ENCODE data around the gene SCFD2. TPM values are rescaled to one million over a fixed set of nuclear protein-coding genes. Genes with fewer than 3 reads are reported as not detected.

The SCFD2 gene
- total and polyA plus RNA-seq, 2 donors (not counting 3 experiments of a cell fraction or from before 2014, with no cell fraction given): 12.3 to 22.8 TPM

DNA sequence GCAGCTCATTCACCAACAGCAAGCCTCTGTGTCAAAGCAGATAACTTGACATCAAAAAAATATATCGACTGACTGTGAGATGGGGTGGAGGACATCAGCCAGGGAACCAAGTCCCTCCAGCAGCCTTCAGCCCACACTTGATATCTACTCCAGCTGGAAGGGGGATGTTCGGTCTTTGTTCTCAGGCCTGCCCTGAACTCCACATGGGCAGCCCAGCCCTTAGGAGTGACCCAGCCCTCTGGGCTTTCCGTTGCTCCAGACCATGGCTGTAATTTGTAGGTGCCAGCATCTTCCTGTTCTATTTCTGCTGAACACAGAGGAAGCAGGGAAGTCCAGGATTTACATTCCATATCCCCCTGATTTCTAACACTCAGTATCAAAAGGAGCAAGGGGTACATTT lies 486.4 kb downstream of the SCFD2 start:
- no peaks in the 10 kb centered on the region for H3K9me3 ChIP-seq (replicated peaks; ENCODE audit: control insufficient read depth, insufficient read depth, low read length)
- H3K4me3 ChIP-seq (replicated peaks in 1 of 3; ENCODE audit: insufficient read depth in 1 of 3, low read depth in 1 of 3, low read length in 3 of 3): no peak overlapping the region
- no TSS peak for BruUV-seq (replicated peaks)
- no peaks in the 10 kb centered on the region for H3K9me1 ChIP-seq (replicated peaks; ENCODE audit: control insufficient read depth, extremely low read depth, insufficient read depth, low read length)
- POLR2A ChIA-PET: no interaction called here
- dilution Hi-C loops (cut with MboI; ENCODE audit: extremely low pct_ligation_motif_present, low sequenced_read_pairs): no loop called here
- no peak for DNase-seq (ENCODE audit: low read depth, low spot score)
- no peak overlapping the region for H3K4me2 ChIP-seq (ENCODE audit: insufficient read depth, low read length)
- no peaks in the 10 kb centered on the region for H3K79me2 ChIP-seq (ENCODE audit: control insufficient read depth, insufficient read depth, low read length)
- no peak overlapping the region for H2AFZ ChIP-seq (ENCODE audit: low read depth, low read length)
- H3K4me1 ChIP-seq (ENCODE audit: control insufficient read depth, extremely low read depth, insufficient read depth, low read length): no peaks in the 10 kb centered on the region
- no peaks in the 10 kb centered on the region for H4K20me1 ChIP-seq (replicated peaks; ENCODE audit: control insufficient read depth, extremely low read depth, insufficient read depth, low read length)
- H3K27ac ChIP-seq (ENCODE audit: insufficient read depth, low read depth, low read length): no peak overlapping the region
- H3K27me3 ChIP-seq (ENCODE audit: control insufficient read depth in 2 of 2, insufficient read depth in 2 of 2, low read length in 2 of 2): no peaks in the 10 kb centered on the region
- intact Hi-C loops (cut with micrococcal nuclease): no loop called here
- FAIRE-seq: no peak
- no peak overlapping the region for H3K9ac ChIP-seq (replicated peaks; ENCODE audit: extremely low read depth, insufficient read depth, low read length)
- CTCF ChIA-PET: no interaction called here
- TF ChIP-seq, protein P1, sequence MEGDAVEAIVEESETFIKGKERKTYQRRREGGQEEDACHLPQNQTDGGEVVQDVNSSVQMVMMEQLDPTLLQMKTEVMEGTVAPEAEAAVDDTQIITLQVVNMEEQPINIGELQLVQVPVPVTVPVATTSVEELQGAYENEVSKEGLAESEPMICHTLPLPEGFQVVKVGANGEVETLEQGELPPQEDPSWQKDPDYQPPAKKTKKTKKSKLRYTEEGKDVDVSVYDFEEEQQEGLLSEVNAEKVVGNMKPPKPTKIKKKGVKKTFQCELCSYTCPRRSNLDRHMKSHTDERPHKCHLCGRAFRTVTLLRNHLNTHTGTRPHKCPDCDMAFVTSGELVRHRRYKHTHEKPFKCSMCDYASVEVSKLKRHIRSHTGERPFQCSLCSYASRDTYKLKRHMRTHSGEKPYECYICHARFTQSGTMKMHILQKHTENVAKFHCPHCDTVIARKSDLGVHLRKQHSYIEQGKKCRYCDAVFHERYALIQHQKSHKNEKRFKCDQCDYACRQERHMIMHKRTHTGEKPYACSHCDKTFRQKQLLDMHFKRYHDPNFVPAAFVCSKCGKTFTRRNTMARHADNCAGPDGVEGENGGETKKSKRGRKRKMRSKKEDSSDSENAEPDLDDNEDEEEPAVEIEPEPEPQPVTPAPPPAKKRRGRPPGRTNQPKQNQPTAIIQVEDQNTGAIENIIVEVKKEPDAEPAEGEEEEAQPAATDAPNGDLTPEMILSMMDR (IDR thresholded peaks at IDR 0.05; ENCODE audit: extremely low read depth in 1 of 2, insufficient read depth in 1 of 2, low read depth in 1 of 2, low read length in 2 of 2): no peak
- TF ChIP-seq POLR2A (IDR thresholded peaks at IDR 0.05; ENCODE audit: low read depth, low read length): no peak
- TF ChIP-seq JUN (IDR thresholded peaks at IDR 0.05; ENCODE audit: borderline replicate concordance, insufficient read depth, insufficient read length, low read depth): no peak
- TF ChIP-seq MYC (IDR thresholded peaks at IDR 0.05; ENCODE audit: low read depth, low read length): no peak
- no peak for TF ChIP-seq EZH2 (IDR thresholded peaks at IDR 0.05; ENCODE audit: borderline replicate concordance, low read depth, low read length, severe bottlenecking)
- TF ChIP-seq, protein P2, sequence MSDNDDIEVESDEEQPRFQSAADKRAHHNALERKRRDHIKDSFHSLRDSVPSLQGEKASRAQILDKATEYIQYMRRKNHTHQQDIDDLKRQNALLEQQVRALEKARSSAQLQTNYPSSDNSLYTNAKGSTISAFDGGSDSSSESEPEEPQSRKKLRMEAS (IDR thresholded peaks at IDR 0.05; ENCODE audit: insufficient read depth, insufficient read length): no peak
- TF ChIP-seq POLR2AphosphoS5 (IDR thresholded peaks at IDR 0.05; ENCODE audit: insufficient read depth, low read depth, low read length): no peak
- no peak for TF ChIP-seq GATA2 (IDR thresholded peaks at IDR 0.05; ENCODE audit: insufficient read depth, insufficient read length, low read depth, low read length)
- TF ChIP-seq FOS (IDR thresholded peaks at IDR 0.05; ENCODE audit: borderline replicate concordance, insufficient read depth, low read length): no peak
- no peaks in the 10 kb centered on the region for H3K36me3 ChIP-seq (ENCODE audit: control insufficient read depth in 2 of 2, extremely low read depth in 1 of 2, insufficient read depth in 2 of 2, low read length in 2 of 2)
